HEK293 (cell line): Measurements from ENCODE around the gene SLC15A2.

ENCODE experiments used
- ATF2 ChIP-seq: fragments of 450-650 bp; formaldehyde crosslinking; IDR thresholded peaks from 2 replicates; pipeline ENCODE4 v1.5.1; 2016; ENCODE audit warnings: missing biosample characterization, missing genetic modification characterization, low read depth
- CTCF ChIP-seq: fragments of 450-650 bp; formaldehyde crosslinking; IDR thresholded peaks from 2 replicates; pipeline ENCODE4 v1.5.1; 2016; ENCODE audit warnings: missing biosample characterization, missing genetic modification characterization
- SP2 ChIP-seq: fragments of 450-650 bp; formaldehyde crosslinking; IDR thresholded peaks from 2 replicates; pipeline ENCODE4 v1.5.1; 2016; ENCODE audit warnings: missing biosample characterization, missing genetic modification characterization
- ZBTB1 ChIP-seq: fragments of 450-650 bp; formaldehyde crosslinking; IDR thresholded peaks from 2 replicates; pipeline ENCODE4 v1.5.1; 2016; ENCODE audit warnings: missing biosample characterization, missing genetic modification characterization
- ZBTB17 ChIP-seq: fragments of 450-650 bp; formaldehyde crosslinking; IDR thresholded peaks from 2 replicates; pipeline ENCODE4 v1.5.1; 2016; ENCODE audit warnings: missing biosample characterization, missing genetic modification characterization
- ZNF10 ChIP-seq: fragments of 450-650 bp; formaldehyde crosslinking; IDR thresholded peaks from 2 replicates; pipeline ENCODE4 v1.5.1; 2017; ENCODE audit warnings: missing biosample characterization, missing genetic modification characterization
- ZNF121 ChIP-seq: fragments of 450-650 bp; formaldehyde crosslinking; IDR thresholded peaks from 2 replicates; pipeline ENCODE4 v1.5.1; 2016; ENCODE audit warnings: missing biosample characterization, missing genetic modification characterization
- ZNF398 ChIP-seq: fragments of 450-650 bp; formaldehyde crosslinking; IDR thresholded peaks from 2 replicates; pipeline ENCODE4 v1.5.1; 2017; ENCODE audit warnings: missing biosample characterization, missing genetic modification characterization
- ZNF433 ChIP-seq: fragments of 450-650 bp; formaldehyde crosslinking; IDR thresholded peaks from 2 replicates; pipeline ENCODE4 v1.5.1; 2016; ENCODE audit warnings: missing biosample characterization, missing genetic modification characterization, low read depth
- ZNF692 ChIP-seq: fragments of 450-650 bp; formaldehyde crosslinking; IDR thresholded peaks from 2 replicates; pipeline ENCODE4 v1.5.1; 2016; ENCODE audit warnings: missing biosample characterization, missing genetic modification characterization

GRCh38 chr3:121885386-121885785 lies 8.8 kb upstream of the SLC15A2 start:
- TF ChIP-seq SP2 (tag by site-specific recombination) (no peak), ZNF10 (tag by site-specific recombination) (no peak), ZNF692 (tag by site-specific recombination) (no peak), ZBTB17 (tag by site-specific recombination) (no peak), CTCF (tag by site-specific recombination) (no peak), ZNF121 (tag by site-specific recombination) (no peak), ZBTB1 (tag by site-specific recombination) (no peak), ZNF433 (no peak), ZNF398 (tag by site-specific recombination) (no peak), ATF2 (tag by site-specific recombination) (no peak)
